GM18505 (cell line): Measurements from ENCODE around the gene BCAS3.
"Not testable (repeated sequence)": the region's sequence is repeated elsewhere in the genome, so short reads cannot be mapped to it uniquely, and the experiment has no call there.

Experiments
- ATAC-seq: cut with Tn5 transposase; IDR thresholded peaks from one replicate; pipeline ENCODE4 v1.9.1; 2021; ENCODE audit not compliant: unreplicated experiment
- POLR2A ChIP-seq: IDR thresholded peaks from 4 replicates; pipeline ENCODE4 v1.6.1; 2011; ENCODE audit warnings: borderline replicate concordance; ENCODE audit not compliant: insufficient read depth, insufficient read length; ENCODE audit errors: extremely low read depth

The BCAS3 gene

DNA sequence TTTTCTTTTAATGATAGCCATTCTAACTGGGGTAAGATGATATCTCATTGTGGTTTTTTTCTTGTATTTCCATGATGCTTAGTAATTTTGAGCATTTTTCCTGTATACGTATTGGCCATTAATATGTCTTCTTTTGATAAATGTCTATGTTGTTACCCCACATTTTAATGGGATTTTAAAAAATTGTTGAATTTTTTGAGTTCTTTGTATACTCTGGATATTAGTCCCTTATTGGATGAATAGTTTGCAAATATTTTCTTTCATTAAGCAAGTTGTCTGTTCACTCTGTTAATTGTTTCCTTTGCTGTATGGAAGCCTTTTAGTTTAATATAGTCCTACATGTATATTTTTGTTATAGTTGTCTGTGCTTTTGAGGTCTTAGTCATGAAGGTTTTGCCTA is 79.8 kb downstream of the BCAS3 start:
- ATAC-seq: no peak
- no peak for TF ChIP-seq POLR2A

GRCh38 chr17:60759756-60760155 is 82.1 kb downstream of the BCAS3 start:
- no peak for TF ChIP-seq POLR2A
- ATAC-seq: no peak

GRCh38 chr17:60761301-60761700 is 83.7 kb downstream of the BCAS3 start:
- not testable (repeated sequence) for ATAC-seq

GRCh38 chr17:60766778-60767190 is 89.1 kb downstream of the BCAS3 start:
- no peak for ATAC-seq
- no peak for TF ChIP-seq POLR2A

- TF ChIP-seq POLR2A: no peak
- no peak for ATAC-seq
Measured at GRCh38 chr17:60767744-60768308, 90.2 kb downstream of the BCAS3 start.

- ATAC-seq: no peak
- TF ChIP-seq POLR2A: no peak
Measured at GRCh38 chr17:60769327-60769726, 91.7 kb downstream of the BCAS3 start.

DNA sequence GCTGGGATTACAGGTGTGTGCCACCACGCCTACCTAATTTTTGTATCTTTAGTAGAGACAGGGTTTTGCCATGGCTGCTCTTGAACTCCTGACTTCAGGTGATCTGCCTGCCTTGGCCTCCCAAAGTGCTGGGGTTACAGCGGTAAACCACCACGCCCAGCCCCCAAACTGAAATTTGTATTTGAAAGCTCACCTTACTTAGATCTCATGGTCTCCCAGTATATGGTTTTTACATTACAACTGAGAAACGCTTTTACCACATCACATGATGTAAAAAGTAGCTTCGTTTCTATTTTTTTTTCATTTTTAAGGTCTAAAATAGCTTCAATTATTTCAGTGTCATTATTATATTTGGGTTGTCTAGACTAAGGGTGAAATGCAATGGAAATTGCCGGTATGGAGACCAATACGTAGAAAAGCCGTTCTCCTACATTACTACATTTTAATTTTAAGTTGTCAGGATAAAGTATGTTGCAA is 93.3 kb downstream of the BCAS3 start:
- no peak for TF ChIP-seq POLR2A
- ATAC-seq: no peak

DNA sequence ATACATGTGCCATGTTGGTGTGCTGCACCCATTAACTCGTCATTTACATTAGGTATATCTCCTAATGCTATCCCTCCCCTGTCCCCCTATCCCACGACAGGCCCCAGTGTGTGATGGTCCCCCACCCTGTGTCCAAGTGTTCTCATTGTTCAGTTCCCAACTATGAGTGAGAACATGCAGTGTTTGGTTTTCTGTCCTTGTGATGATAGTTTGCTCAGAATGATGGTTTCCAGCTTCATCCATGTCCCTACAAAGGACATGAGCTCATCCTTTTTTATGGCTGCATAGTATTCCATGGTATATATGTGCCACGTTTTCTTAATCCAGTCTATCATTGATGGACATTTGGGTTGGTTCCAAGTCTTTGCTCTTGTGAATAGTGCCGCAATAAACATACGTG is 94.0 kb downstream of the BCAS3 start:
- not testable (repeated sequence) for ATAC-seq

DNA sequence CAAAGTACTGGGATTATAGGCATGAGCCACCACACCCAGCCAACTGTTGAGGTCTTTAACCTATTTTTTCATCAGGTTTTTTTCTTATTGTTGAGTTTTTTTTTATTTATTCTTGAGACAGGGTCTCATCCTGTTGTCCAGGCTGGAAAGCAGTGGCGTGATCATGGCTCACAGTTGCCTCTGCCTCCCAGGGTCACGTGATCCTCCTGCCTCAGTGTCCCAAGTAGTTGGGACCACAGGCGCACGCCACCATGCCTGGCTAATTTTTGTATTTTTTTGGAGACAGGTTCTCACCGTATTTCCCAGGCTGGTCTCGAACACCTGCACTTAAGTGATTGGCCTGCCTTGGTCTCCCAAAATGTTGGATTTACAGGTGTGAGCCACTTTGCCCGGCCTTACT is 95.9 kb downstream of the BCAS3 start:
- TF ChIP-seq POLR2A: no peak
- ATAC-seq: no peak

DNA sequence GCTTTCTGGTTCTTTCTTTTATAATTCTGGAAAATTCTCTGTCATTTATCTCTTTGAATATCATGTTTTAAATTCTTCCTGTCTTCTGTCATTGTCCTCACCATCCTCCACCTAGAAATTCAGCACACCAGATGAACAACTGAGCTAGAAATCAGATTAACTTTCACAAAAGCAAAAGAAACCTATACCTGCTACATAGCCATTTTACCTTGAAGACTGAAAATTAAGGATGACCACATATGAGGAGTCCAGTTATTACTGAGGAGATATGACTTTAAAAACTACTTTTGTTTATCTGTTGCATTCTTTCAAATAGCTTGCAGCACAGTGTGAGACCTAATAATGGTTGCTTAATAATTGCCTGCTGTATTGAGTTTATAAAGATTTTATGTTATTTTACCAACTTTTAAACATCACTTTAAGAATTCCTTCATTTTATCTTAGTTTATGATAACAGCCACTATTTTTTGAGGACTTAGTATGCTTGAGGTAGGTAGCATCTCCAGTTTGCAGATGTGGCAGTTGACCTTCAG is 104.3 kb downstream of the BCAS3 start:
- TF ChIP-seq POLR2A: no peak
- ATAC-seq: no peak

GRCh38 chr17:60782742-60783141 is 105.1 kb downstream of the BCAS3 start:
- no peak for TF ChIP-seq POLR2A
- no peak for ATAC-seq

GRCh38 chr17:60790205-60790604 is 112.6 kb downstream of the BCAS3 start:
- no peak for TF ChIP-seq POLR2A
- no peak for ATAC-seq

GRCh38 chr17:60792250-60792898 is 114.7 kb downstream of the BCAS3 start:
- ATAC-seq: no peak
- no peak for TF ChIP-seq POLR2A

- ATAC-seq: no peak
- TF ChIP-seq POLR2A: no peak
Measured at GRCh38 chr17:60798576-60798975, 120.9 kb downstream of the BCAS3 start.
